ENCODE results near the gene RNU6-1. TPM values are rescaled to one million over a fixed set of nuclear protein-coding genes. Genes with fewer than 3 reads are reported as not detected.

RNU6-1 gene
- total RNA-seq, 1 experiment from 2014 or later: not detected

DNA sequence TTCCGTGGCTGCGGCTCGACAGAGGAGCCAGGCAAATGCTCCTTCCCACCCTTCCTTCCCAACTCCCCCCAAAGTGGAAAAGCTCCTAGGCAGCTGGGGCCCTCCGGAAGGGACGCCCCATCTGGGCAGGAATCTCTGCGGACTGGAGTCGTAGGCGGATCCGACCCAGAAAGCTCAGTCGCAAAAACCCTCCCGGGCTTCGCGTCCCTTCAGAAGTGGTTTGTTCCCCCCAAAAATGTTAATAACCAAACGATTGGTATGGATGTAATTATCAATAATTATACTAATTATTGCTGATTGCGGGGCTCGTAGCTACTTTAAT, 3.8 kb downstream of the RNU6-1 start:
- BruUV-seq (replicated peaks): no TSS peak
- in situ Hi-C loops (cut with HindIII; ENCODE audit: low pct_unique_long_range_greater_than_20kb, low sequenced_read_pairs) (no loop called here), intact Hi-C loops (cut with micrococcal nuclease; ENCODE audit: unreplicated experiment) (loop anchor here (2.0 to 10.0 kb wide), 4 partner anchors 314 to 591 kb away; partner anchors contain the start of gene C15orf61)
- ATAC-seq (no peak), DNase-seq (ENCODE audit: low read depth, low spot score) (no peak)
- CTCF ChIA-PET: interaction anchor here (0.6 kb wide), 2 partner anchors 308 to 348 kb away, joined by 3 read pairs; no protein-coding TSS in a partner anchor
- Histone ChIP-seq H3K9me3 (ENCODE audit: control insufficient read depth, insufficient read depth, low read depth, low read length) (no peaks in the 10 kb centered on the region), H3K4me3 (ENCODE audit: low read depth in 2 of 2, low read length in 2 of 2) (no peak overlapping the region), H3K27me3 (ENCODE audit: control insufficient read depth, insufficient read depth, low read length) (no peaks in the 10 kb centered on the region), H3K36me3 (ENCODE audit: control insufficient read depth, insufficient read depth, low read length) (no peaks in the 10 kb centered on the region), H3K4me1 (ENCODE audit: control insufficient read depth, insufficient read depth, low read length) (peaks cover 38% of the 10 kb centered on the region), H3K27ac (ENCODE audit: low read length) (no peak overlapping the region)
- POLR2A ChIA-PET: no interaction called here
- TF ChIP-seq TCF7L2 (IDR thresholded peaks at IDR 0.05; ENCODE audit: low read depth, low read length) (no peak), SIN3A (IDR thresholded peaks at IDR 0.05; ENCODE audit: borderline replicate concordance, insufficient read depth, low read depth, low read length) (no peak), POLR2AphosphoS5 (IDR thresholded peaks at IDR 0.05; ENCODE audit: low read depth, low read length) (no peak)
- TF ChIP-seq, protein P1, sequence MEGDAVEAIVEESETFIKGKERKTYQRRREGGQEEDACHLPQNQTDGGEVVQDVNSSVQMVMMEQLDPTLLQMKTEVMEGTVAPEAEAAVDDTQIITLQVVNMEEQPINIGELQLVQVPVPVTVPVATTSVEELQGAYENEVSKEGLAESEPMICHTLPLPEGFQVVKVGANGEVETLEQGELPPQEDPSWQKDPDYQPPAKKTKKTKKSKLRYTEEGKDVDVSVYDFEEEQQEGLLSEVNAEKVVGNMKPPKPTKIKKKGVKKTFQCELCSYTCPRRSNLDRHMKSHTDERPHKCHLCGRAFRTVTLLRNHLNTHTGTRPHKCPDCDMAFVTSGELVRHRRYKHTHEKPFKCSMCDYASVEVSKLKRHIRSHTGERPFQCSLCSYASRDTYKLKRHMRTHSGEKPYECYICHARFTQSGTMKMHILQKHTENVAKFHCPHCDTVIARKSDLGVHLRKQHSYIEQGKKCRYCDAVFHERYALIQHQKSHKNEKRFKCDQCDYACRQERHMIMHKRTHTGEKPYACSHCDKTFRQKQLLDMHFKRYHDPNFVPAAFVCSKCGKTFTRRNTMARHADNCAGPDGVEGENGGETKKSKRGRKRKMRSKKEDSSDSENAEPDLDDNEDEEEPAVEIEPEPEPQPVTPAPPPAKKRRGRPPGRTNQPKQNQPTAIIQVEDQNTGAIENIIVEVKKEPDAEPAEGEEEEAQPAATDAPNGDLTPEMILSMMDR (IDR thresholded peaks at IDR 0.05): no peak
- TF ChIP-seq, protein P2, sequence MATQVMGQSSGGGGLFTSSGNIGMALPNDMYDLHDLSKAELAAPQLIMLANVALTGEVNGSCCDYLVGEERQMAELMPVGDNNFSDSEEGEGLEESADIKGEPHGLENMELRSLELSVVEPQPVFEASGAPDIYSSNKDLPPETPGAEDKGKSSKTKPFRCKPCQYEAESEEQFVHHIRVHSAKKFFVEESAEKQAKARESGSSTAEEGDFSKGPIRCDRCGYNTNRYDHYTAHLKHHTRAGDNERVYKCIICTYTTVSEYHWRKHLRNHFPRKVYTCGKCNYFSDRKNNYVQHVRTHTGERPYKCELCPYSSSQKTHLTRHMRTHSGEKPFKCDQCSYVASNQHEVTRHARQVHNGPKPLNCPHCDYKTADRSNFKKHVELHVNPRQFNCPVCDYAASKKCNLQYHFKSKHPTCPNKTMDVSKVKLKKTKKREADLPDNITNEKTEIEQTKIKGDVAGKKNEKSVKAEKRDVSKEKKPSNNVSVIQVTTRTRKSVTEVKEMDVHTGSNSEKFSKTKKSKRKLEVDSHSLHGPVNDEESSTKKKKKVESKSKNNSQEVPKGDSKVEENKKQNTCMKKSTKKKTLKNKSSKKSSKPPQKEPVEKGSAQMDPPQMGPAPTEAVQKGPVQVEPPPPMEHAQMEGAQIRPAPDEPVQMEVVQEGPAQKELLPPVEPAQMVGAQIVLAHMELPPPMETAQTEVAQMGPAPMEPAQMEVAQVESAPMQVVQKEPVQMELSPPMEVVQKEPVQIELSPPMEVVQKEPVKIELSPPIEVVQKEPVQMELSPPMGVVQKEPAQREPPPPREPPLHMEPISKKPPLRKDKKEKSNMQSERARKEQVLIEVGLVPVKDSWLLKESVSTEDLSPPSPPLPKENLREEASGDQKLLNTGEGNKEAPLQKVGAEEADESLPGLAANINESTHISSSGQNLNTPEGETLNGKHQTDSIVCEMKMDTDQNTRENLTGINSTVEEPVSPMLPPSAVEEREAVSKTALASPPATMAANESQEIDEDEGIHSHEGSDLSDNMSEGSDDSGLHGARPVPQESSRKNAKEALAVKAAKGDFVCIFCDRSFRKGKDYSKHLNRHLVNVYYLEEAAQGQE (IDR thresholded peaks at IDR 0.05; ENCODE audit: insufficient read depth in 1 of 2, low read depth in 2 of 2, low read length in 1 of 2): no peak

- H3K36me3 ChIP-seq (ENCODE audit: control insufficient read depth, insufficient read depth, low read length): no peaks in the 10 kb centered on the region
- DNase-seq (ENCODE audit: low read depth, low spot score) (no peak), ATAC-seq (no peak)
- ChIA-PET POLR2A (no interaction called here), CTCF (interaction anchor here (0.5 to 0.6 kb wide), 3 partner anchors 205 to 348 kb away, joined by 3 read pairs; no protein-coding TSS in a partner anchor)
- no TSS peak for BruUV-seq (replicated peaks)
- TF ChIP-seq, protein P2 (IDR thresholded peaks at IDR 0.05; ENCODE audit: insufficient read depth in 1 of 2, low read depth in 2 of 2, low read length in 1 of 2): no peak
- TF ChIP-seq POLR2AphosphoS5 (IDR thresholded peaks at IDR 0.05; ENCODE audit: low read depth, low read length) (no peak), SIN3A (IDR thresholded peaks at IDR 0.05; ENCODE audit: borderline replicate concordance, insufficient read depth, low read depth, low read length) (no peak), TCF7L2 (IDR thresholded peaks at IDR 0.05; ENCODE audit: low read depth, low read length) (no peak)
- TF ChIP-seq, protein P1 (IDR thresholded peaks at IDR 0.05): no peak
- no peaks in the 10 kb centered on the region for H3K27me3 ChIP-seq (ENCODE audit: control insufficient read depth, insufficient read depth, low read length)
- peaks cover 33% of the 10 kb centered on the region for H3K4me1 ChIP-seq (ENCODE audit: control insufficient read depth, insufficient read depth, low read length)
- intact Hi-C loops (cut with micrococcal nuclease; ENCODE audit: unreplicated experiment): loop anchor here (2.0 to 10.0 kb wide), 4 partner anchors 313 to 591 kb away; partner anchors contain the start of gene C15orf61
- peak overlapping the region; percentile 37 to 53; a peak in 2 of 4 replicates for H3K4me3 ChIP-seq (ENCODE audit: low read depth in 2 of 2, low read length in 2 of 2)
- no peak overlapping the region for H3K27ac ChIP-seq (ENCODE audit: low read length)
- no peaks in the 10 kb centered on the region for H3K9me3 ChIP-seq (ENCODE audit: control insufficient read depth, insufficient read depth, low read depth, low read length)
- in situ Hi-C loops (cut with HindIII; ENCODE audit: low pct_unique_long_range_greater_than_20kb, low sequenced_read_pairs): no loop called here
Measured at GRCh38 chr15:67835297-67836133, 4.3 kb downstream of the RNU6-1 start.
